NCI-H128 (cell line): ENCODE data around the gene PPARGC1A.

Experiments
- DNase-seq: peaks from one replicate; lab custom pipeline; 2025; ENCODE audit not compliant: unreplicated experiment; lab: John Stamatoyannopoulos, UW

Gene PPARGC1A

GRCh38 chr4:23839279-23839678, 50.6 kb downstream of the PPARGC1A start:
- no peak for DNase-seq

GRCh38 chr4:23838607-23839006, 51.2 kb downstream of the PPARGC1A start:
- DNase-seq, result no peak

- no peak for DNase-seq
These were observed 51.7 kb downstream of the PPARGC1A start for GRCh38 chr4:23838131-23838530.

- DNase-seq, result no peak
These were observed 52.5 kb downstream of the PPARGC1A start for GRCh38 chr4:23837371-23837770.

GRCh38 chr4:23835774-23836478, 53.9 kb downstream of the PPARGC1A start:
- no peak for DNase-seq

GRCh38 chr4:23828779-23829178, 61.1 kb downstream of the PPARGC1A start:
- no peak for DNase-seq

- no peak for DNase-seq
These were observed 61.7 kb downstream of the PPARGC1A start for GRCh38 chr4:23828020-23828715.

- no peak for DNase-seq
These were observed 67.7 kb downstream of the PPARGC1A start for GRCh38 chr4:23822181-23822580.

- no peak for DNase-seq
These were observed 70.8 kb downstream of the PPARGC1A start for GRCh38 chr4:23819041-23819511.

- peak; percentile 71 for DNase-seq
These were observed 71.6 kb downstream of the PPARGC1A start for GRCh38 chr4:23818097-23818885.

- no peak for DNase-seq
These were observed 74.7 kb downstream of the PPARGC1A start for GRCh38 chr4:23814996-23815660.

- no peak for DNase-seq
These were observed 75.3 kb downstream of the PPARGC1A start for GRCh38 chr4:23814587-23814986.

- no peak for DNase-seq
These were observed 78.7 kb downstream of the PPARGC1A start for GRCh38 chr4:23811161-23811560.

GRCh38 chr4:23805450-23805851, 84.4 kb downstream of the PPARGC1A start:
- no peak for DNase-seq

- DNase-seq, result no peak
These were observed 100.1 kb downstream of the PPARGC1A start for GRCh38 chr4:23789762-23790161.

GRCh38 chr4:23788460-23788859, 101.4 kb downstream of the PPARGC1A start:
- DNase-seq, result no peak

GRCh38 chr4:23788027-23788426, 101.8 kb downstream of the PPARGC1A start:
- DNase-seq, result no peak

- no peak for DNase-seq
These were observed 106.9 kb downstream of the PPARGC1A start for GRCh38 chr4:23782778-23783437.

- no peak for DNase-seq
These were observed 110.0 kb downstream of the PPARGC1A start for GRCh38 chr4:23779839-23780238.

GRCh38 chr4:23779422-23779821, 110.4 kb downstream of the PPARGC1A start:
- no peak for DNase-seq

GRCh38 chr4:23775694-23776093, 114.2 kb downstream of the PPARGC1A start:
- no peak for DNase-seq
